ENCODE measurements around the gene USP7.

The USP7 gene

DNA sequence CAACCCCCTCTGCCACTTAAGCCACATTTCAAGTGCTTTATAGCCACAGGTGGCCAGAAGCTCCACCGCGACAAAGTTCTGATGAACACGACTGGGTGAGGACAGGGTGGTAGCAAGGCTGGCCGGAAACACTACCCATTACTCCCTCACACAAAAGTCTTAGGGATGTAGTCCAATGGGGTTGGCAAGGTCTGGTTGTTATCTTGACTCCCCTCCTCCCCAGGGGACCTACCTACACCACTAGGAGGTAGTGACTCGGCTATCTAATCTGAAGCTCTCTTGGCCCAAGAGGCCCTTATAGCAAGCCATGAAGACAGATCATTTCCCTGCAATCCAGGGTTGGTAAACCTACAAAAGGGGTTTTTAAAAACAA is 73.2 kb downstream of the USP7 start:
- H3K4me3 ChIP-seq (ENCODE audit: low read depth, low read length) = no peak overlapping the region
- TF ChIP-seq, protein P1, sequence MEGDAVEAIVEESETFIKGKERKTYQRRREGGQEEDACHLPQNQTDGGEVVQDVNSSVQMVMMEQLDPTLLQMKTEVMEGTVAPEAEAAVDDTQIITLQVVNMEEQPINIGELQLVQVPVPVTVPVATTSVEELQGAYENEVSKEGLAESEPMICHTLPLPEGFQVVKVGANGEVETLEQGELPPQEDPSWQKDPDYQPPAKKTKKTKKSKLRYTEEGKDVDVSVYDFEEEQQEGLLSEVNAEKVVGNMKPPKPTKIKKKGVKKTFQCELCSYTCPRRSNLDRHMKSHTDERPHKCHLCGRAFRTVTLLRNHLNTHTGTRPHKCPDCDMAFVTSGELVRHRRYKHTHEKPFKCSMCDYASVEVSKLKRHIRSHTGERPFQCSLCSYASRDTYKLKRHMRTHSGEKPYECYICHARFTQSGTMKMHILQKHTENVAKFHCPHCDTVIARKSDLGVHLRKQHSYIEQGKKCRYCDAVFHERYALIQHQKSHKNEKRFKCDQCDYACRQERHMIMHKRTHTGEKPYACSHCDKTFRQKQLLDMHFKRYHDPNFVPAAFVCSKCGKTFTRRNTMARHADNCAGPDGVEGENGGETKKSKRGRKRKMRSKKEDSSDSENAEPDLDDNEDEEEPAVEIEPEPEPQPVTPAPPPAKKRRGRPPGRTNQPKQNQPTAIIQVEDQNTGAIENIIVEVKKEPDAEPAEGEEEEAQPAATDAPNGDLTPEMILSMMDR (IDR thresholded peaks at IDR 0.05; ENCODE audit: low read depth, low read length) = no peak

DNA sequence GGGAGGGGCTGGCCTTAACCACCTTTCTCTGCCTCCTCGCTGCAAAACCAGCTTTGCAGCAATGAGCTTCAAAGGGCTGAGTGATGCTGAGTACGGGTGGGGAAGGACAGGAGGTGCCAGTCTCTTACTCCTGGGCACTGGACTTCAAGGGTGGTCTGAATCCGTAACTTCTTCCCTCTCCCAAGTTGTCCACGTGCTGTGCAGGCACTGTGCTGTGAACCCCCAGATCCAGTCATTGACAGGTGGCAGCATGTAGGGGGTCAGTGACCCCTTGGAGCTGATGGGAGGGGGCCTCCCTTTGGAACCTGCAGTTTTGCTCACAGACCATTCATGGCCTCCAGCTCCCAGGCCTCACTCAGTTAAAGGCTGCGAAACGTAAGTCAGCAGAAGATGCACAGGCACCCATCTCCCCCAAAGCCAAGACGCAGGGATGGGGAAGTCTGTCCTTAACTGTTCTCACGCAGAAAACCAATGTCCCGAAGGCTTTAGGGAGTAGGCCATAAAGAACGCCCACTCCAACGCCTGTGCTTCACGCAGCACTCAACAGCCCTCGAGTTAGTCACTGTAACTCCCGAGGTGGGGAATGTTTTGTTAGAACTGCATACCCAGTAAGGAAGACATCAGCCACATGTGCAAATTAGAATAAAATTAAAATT is 73.7 kb downstream of the USP7 start:
- TF ChIP-seq, protein P1 (IDR thresholded peaks at IDR 0.05; ENCODE audit: low read depth, low read length) = no peak
- no peak overlapping the region for H3K4me3 ChIP-seq (ENCODE audit: low read depth, low read length)

DNA sequence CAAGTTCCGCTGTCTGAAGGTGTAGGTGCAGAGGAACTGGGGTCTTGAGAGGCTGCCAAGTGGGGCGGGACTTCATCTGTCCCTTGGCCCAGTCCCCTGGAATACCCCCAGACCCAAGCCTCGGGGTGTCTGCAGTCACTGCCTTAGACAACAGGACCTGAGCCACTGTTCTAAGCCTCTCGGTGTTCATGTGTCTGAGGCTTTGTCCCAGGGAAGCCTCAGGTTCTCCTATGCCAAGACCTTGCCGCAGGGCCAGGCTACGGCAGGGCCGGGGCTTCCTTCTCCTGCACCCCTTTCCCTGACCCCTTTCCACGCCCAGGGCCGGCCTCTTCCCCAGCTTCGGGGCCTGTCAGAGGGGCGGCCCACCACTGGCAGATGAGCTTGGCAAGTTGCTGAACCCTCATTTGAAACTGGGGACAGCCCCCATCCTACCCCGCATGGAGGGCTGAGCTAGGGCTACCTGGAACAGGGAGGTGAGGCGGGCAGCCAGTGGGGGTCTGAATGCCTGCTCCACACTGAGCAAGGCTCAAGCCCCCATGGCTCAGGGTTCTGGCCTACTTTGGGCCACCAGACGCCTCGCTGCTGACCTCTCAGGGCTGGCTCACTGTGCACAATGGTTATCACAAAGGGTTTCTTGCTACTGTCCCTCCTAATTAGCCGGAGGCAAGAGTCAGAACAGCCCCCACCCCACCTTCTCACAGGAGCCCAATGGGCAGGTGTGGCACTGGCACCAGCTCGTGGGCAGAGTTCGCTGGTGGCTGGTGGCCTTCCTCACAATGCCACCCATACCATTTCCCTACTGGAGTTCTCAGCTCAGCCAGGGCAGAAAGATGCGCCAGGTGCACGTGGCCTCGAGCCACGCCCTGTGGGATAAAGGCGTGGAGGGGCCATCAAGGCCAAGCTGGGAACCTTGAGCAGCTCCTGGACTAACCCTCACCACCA is 74.5 kb downstream of the USP7 start:
- TF ChIP-seq, protein P1 (IDR thresholded peaks at IDR 0.05; ENCODE audit: low read depth, low read length) = no peak
- H3K4me3 ChIP-seq (ENCODE audit: low read depth, low read length) = no peak overlapping the region

DNA sequence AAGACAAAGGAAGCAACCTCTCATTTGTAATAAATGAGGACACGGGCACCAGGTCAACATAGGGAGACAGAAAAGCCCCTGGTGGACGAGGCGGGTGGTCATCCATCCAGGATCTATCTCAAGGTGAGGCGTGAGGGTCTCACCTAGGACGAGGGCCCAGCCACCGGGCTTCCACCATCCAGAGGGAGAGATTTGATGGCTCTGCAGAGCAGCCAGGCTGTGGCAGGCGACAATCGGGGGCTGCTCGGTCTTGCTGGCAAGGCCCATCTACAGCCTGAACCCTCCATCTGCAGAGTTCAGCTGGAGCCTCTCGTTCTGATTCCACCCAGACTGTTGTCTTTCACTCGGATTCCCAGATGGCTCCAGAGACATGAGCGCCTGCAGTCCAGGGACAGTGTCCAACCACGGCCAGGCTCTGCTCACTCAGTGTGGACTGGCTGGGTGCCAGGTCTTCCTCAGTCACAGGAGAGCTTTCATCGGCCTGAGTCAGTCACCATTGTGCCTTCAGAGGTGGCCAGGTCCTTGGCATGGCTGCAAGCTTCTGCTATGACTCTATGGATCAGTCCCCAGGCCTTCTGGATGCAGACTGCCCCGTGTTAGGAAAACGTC is 75.7 kb downstream of the USP7 start:
- H3K4me3 ChIP-seq (ENCODE audit: low read depth, low read length) = no peak overlapping the region
- TF ChIP-seq, protein P1 (IDR thresholded peaks at IDR 0.05; ENCODE audit: low read depth, low read length) = no peak

DNA sequence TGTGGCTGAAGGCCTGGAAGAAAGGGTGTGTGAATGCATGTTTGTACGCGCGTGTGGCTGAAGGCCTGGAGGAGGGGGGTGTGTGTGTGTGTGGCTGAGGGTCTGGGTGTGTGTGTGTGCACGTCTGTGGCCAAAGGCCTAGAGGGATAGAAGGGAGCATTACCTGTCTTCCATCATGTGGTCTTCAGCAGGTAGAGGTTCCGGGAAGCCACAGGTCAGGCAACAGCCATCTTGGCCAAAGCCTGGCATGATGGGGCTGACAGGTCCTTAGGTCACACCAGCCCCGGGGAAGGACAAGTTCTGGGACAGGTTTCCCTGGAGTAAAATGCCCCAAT is 76.3 kb downstream of the USP7 start:
- TF ChIP-seq, protein P1 (IDR thresholded peaks at IDR 0.05; ENCODE audit: low read depth, low read length) = no peak
- H3K4me3 ChIP-seq (ENCODE audit: low read depth, low read length) = no peak overlapping the region

DNA sequence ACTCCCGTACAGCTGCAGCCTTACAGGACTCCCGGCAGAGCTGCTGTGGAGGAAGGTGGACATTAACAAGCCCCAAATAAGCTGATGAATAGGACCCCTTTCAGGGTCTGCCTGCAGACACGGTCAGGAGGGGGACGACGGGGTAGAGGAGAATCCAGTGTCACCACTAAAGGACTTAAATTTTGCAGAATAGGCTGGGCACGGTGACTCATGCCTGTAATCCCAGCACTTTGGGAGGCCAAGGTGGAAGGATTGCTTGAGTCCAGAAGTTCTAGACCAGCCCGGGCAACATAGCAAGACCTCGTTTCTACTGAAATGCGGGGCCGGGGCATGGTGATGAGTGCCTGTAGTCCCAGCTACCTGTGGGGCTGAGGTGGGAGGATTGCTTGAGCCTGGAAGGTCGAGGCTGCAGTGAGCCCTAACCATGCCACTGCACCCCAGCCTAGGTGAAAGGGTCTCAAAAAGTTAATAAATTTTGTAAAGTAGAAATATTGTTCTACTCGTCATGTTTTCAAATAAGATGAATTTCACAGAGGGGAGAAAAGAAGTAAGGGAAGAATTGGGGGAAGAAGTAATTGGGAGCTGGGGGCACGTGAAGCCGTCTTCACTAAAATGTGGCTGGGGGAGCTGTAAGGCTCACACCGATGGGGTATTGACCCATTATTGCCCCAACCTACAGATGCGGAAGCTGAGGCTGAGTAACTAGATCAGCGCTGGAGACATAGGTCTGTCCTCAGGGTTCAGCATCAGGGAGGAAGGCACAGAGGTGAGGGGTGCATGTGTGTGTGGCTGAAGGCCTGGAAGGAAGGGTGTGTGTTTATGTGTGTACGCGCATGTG is 76.9 kb downstream of the USP7 start:
- TF ChIP-seq, protein P1 (IDR thresholded peaks at IDR 0.05; ENCODE audit: low read depth, low read length) = no peak
- H3K4me3 ChIP-seq (ENCODE audit: low read depth, low read length) = no peak overlapping the region
